Pancreas (tissue), 10 donors: ENCODE results near the gene RPP21. TPM values are rescaled to one million over a fixed set of nuclear protein-coding genes. Genes with fewer than 3 reads are reported as not detected.

Experiments used
- ATAC-seq, 4 donors: fragments of 200-7000 bp; cut with Tn5 transposase; one replicate each; pipeline versions ENCODE4 v1.8.0 to v1.9.1; 2020; ENCODE audit warnings: mild to moderate bottlenecking in 4 of 4, moderate library complexity in 4 of 4
- DNase-seq, 6 donors: peaks; one replicate each; pipeline ENCODE4 v3.0.0-alpha.2; 2020
- FAIRE-seq: peaks from 2 replicates; lab custom pipeline; 2012; peaks lifted over from hg19 to GRCh38; lab: Jason Lieb, UNC
- H3K27ac ChIP-seq, 4 donors: fragments of 200-600 bp; sonication (generic); 1 replicate in 3 of 4; 2 replicates in 1 of 4; pipeline versions ENCODE4 v1.5.0 to v1.8.0; 2020
- H3K27me3 ChIP-seq, 4 donors: fragments of 200-600 bp; one replicate each; pipeline ENCODE4 v1.8.0; 2021
- H3K36me3 ChIP-seq, 3 donors: fragments of 200-600 bp; sonication (generic) in 1 of 3; one replicate each; pipeline versions ENCODE4 v1.5.0 to v1.8.0; 2020 to 2021
- H3K4me1 ChIP-seq, 3 donors: fragments of 200-600 bp; one replicate each; pipeline ENCODE4 v1.8.0; 2021
- H3K4me3 ChIP-seq, 4 donors: fragments of 200-600 bp; sonication (generic) in 2 of 4; one replicate each; pipeline versions ENCODE4 v1.5.0 to v1.8.0; 2020 to 2021
- H3K9me3 ChIP-seq, 4 donors: fragments of 200-600 bp; one replicate each; pipeline ENCODE4 v1.8.0; 2021
- WGBS, 2 donors: extraction: QIAGEN DNeasy Blood & Tissue Kit; methylation state at CpG; one replicate each; pipeline ENCODE4 v1.1.7; 2013; 5-methylcytosine and 5-hydroxymethylcytosine counted together
- intact Hi-C, 3 donors: fragments of 100-400 bp; cut with DNase I; formaldehyde crosslinking; loops; one replicate each; pipeline versions ENCODE4 v1.11.1 to v1.14.2; 2022
- polyA plus RNA-seq, 2 donors: library from polyadenylated mRNA; stranded (reverse); fragments of 200-250 nt; gene quantifications; one replicate each; pipeline ENCODE4 v1.2.3, GENCODE V29; 2013
- total RNA-seq, 6 donors: library from RNA; stranded (reverse); fragmentation: NEBNext Ultra II Directional in 4 of 6; extraction: Animal tissue kit (Norgen Biotek cat#: 25700) in 4 of 6; gene quantifications; one replicate each; pipeline versions ENCODE4 v1.2.1 to v1.2.4, GENCODE V29; 2021 to 2023
- TF ChIP-seq, protein P1 (sequence below), 4 donors: fragments of 200-600 bp; sonication (generic) in 3 of 4; IDR thresholded peaks; one replicate each; pipeline versions ENCODE4 v1.5.0 to v1.8.0; 2021; ENCODE audit warnings: antibody characterized with exemption in 4 of 4
- donor health status: healthy with polysubstance abuse.
- donor health status: DM: no; HTN: no; CAD: no; lungs with moderate emphysema.
- donor health status: DM: no; HTN: no; CAD: no.
- donor health status: control.
- donor health status: control.
- donor health status: Bipolar disorder and iron deficiency.
- donor health status: DM: yes; HTN: yes; CAD: no.
- donor health status: DM: no; HTN: no; CAD: no.
- donor health status: DM: no; HTN: no; CAD: no.
- donor health status: DM: yes; HTN: yes; CAD: no.

Gene RPP21
- total and polyA plus RNA-seq, 8 donors = 21.2 to 93.1 (median 28.8) TPM

DNA sequence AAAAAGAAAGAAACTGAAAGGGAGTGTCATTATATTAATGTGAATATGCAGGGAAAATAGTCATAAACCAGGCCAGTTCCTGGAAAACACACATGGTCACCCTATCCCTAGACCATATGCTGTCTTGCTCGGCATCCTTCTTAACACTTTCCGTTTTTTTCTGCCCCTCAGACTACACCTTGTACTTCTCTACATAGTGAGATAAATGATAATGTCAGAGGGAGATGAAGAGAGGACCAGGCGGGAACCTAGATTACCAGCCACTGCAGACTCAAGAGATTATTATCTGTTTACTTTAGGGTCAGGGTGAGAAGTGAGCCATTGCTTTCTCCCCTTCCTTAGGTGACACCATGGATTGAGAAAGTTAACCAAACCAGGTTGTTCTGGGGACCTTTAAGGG, 3.7 kb upstream of the RPP21 start:
- H3K4me3 ChIP-seq = no peak overlapping the region
- FAIRE-seq (no peak), ATAC-seq (no peak), DNase-seq (no peak)
- 84 to 91% methylated on average over 3 of the region's 3 CpGs for WGBS, 2 donors
- no peaks in the 10 kb centered on the region for H3K9me3 ChIP-seq
- TF ChIP-seq, protein P1, sequence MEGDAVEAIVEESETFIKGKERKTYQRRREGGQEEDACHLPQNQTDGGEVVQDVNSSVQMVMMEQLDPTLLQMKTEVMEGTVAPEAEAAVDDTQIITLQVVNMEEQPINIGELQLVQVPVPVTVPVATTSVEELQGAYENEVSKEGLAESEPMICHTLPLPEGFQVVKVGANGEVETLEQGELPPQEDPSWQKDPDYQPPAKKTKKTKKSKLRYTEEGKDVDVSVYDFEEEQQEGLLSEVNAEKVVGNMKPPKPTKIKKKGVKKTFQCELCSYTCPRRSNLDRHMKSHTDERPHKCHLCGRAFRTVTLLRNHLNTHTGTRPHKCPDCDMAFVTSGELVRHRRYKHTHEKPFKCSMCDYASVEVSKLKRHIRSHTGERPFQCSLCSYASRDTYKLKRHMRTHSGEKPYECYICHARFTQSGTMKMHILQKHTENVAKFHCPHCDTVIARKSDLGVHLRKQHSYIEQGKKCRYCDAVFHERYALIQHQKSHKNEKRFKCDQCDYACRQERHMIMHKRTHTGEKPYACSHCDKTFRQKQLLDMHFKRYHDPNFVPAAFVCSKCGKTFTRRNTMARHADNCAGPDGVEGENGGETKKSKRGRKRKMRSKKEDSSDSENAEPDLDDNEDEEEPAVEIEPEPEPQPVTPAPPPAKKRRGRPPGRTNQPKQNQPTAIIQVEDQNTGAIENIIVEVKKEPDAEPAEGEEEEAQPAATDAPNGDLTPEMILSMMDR (IDR thresholded peaks at IDR 0.05) = no peak
- intact Hi-C loops = no loop called here
- H3K36me3 ChIP-seq = peaks cover 0 to 25% (median 8%) of the 10 kb centered on the region in 3 donors
- no peaks in the 10 kb centered on the region for H3K27me3 ChIP-seq
- peaks cover 0 to 3% (median 0%) of the 10 kb centered on the region in 3 donors for H3K4me1 ChIP-seq
- H3K27ac ChIP-seq = no peak overlapping the region

DNA sequence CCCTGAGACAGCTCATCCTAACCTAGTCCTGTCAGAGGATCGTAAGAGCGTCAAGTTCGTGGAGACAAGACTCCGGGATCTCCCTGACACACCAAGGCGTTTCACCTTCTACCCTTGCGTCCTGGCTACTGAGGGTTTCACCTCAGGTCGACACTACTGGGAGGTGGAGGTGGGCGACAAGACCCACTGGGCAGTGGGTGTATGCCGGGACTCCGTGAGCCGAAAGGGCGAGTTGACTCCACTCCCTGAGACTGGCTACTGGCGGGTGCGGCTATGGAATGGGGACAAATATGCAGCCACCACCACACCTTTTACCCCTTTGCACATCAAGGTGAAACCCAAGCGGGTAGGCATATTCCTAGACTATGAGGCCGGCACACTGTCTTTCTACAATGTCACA, 3.2 kb upstream of the RPP21 start:
- TF ChIP-seq, protein P1 (IDR thresholded peaks at IDR 0.05) = no peak
- Histone ChIP-seq H3K36me3 (peaks cover 0 to 21% (median 4%) of the 10 kb centered on the region in 3 donors), H3K27ac (no peak overlapping the region), H3K4me1 (peaks cover 0 to 3% (median 0%) of the 10 kb centered on the region in 3 donors), H3K4me3 (no peak overlapping the region), H3K9me3 (no peaks in the 10 kb centered on the region), H3K27me3 (no peaks in the 10 kb centered on the region)
- no peak for ATAC-seq
- FAIRE-seq = no peak
- intact Hi-C loops = no loop called here
- DNase-seq = no peak
- WGBS, 2 donors = 93 to 94% methylated on average over 16 of the region's 16 CpGs

DNA sequence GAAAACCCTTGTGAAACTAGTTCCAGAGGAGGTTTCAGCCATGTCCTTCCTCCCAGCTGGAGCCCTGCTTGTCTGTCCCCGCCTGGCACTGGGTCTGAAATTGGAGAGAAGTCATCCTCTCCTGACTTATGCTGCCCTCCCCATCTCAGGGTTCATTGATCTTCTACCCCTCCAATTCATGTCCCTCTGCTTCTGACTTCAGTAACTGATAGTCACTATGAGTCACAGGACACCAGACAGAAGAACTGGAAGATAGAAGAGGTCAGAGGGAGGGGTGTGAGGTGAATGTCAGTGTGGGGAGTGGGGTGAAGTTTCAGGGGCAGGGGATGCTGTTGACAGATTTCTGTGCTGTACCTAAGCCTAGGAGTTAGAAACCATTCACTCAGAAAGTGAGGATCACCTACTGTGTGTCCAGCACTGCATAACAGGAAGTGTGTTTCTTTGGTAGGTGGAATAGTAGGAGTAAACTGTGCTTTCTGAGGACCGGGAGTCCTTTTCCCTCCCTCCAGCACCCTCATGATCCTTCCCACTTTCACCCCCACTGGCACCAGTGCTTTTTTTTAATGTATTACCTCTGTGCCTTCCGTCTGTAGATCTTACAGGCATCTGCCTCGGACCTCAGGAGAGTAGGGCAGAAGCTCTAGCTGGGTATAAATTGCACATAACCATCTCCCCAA, 627 bp upstream of the RPP21 start:
- TF ChIP-seq, protein P1 (IDR thresholded peaks at IDR 0.05) = no peak
- peaks cover 0 to 8% (median 0%) of the 10 kb centered on the region in 3 donors for H3K36me3 ChIP-seq
- FAIRE-seq = no peak
- H3K4me1 ChIP-seq = peaks cover 0 to 3% (median 0%) of the 10 kb centered on the region in 3 donors
- peak overlapping the region in 1 of 4 donors; percentile 78 for H3K27ac ChIP-seq
- H3K9me3 ChIP-seq = no peaks in the 10 kb centered on the region
- intact Hi-C loops = no loop called here
- peak overlapping the region in 2 of 4 donors; percentile 85 to 87 for H3K4me3 ChIP-seq
- WGBS, 2 donors = 38 to 56% methylated on average over 4 of the region's 4 CpGs
- ATAC-seq = no peak
- no peaks in the 10 kb centered on the region for H3K27me3 ChIP-seq
- DNase-seq = no peak

DNA sequence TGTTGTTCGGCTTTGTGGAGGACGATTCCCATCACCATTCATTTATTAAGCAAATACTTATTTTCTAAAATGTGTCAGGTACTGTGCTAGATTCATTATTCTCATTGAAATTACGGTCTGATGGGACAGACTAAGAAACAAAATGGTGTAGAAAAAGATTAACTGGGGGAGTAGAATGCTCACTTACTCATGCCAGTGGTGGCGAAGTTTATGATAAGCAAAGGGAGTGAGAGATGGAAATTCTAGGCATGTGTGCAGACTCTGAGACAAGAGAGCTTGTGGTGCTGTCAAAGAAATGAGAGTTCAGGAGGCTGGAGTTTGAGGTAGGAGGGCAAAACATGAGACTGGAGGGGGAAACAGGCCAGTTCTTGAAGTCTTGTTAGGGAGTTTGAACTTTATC, 896 bp downstream of the RPP21 start:
- FAIRE-seq = no peak

More for the DNA sequence above, 896 bp downstream of the RPP21 start:
- DNase-seq = no peak
- 18 to 32% methylated on average over 4 of the region's 4 CpGs for whole genome bisulfite sequencing, 2 donors
- H3K4me1 ChIP-seq = peaks cover 0 to 3% (median 0%) of the 10 kb centered on the region in 3 donors
- H3K36me3 ChIP-seq = peaks cover 0 to 8% (median 0%) of the 10 kb centered on the region in 3 donors
- TF ChIP-seq, protein P1 (IDR thresholded peaks at IDR 0.05) = no peak
- H3K27me3 ChIP-seq = no peaks in the 10 kb centered on the region
- H3K27ac ChIP-seq = no peak overlapping the region
- intact Hi-C loops = no loop called here
- H3K4me3 ChIP-seq = peak overlapping the region in 3 of 4 donors; percentile 85 to 92 (median 87)
- H3K9me3 ChIP-seq = no peaks in the 10 kb centered on the region
- no peak for ATAC-seq
